Ishikawa (cell line): ENCODE data around the gene KIAA1614.

Experiments
- CEBPB ChIP-seq: IDR thresholded peaks from 2 replicates; pipeline ENCODE4 v1.6.1; 2012
- CREB1 ChIP-seq: IDR thresholded peaks from 2 replicates; pipeline ENCODE4 v1.6.1; 2012; ENCODE audit warnings: low read depth
- EGR1 ChIP-seq: IDR thresholded peaks from 2 replicates; pipeline ENCODE4 v1.6.1; 2012
- EP300 ChIP-seq: IDR thresholded peaks from 2 replicates; pipeline ENCODE4 v1.6.1; 2012; ENCODE audit warnings: borderline replicate concordance
- FOXM1 ChIP-seq: IDR thresholded peaks from 2 replicates; pipeline ENCODE4 v1.6.1; 2012; ENCODE audit warnings: low read depth, borderline replicate concordance
- MAX ChIP-seq: IDR thresholded peaks from 2 replicates; pipeline ENCODE4 v1.6.1; 2012
- NFIC ChIP-seq: IDR thresholded peaks from 2 replicates; pipeline ENCODE4 v1.6.1; 2012
- RAD21 ChIP-seq: IDR thresholded peaks from 2 replicates; pipeline ENCODE4 v1.6.1; 2012; ENCODE audit warnings: low read depth
- REST ChIP-seq: IDR thresholded peaks from 2 replicates; pipeline ENCODE4 v1.6.1; 2012; ENCODE audit warnings: low read depth, mild to moderate bottlenecking
- TAF1 ChIP-seq: IDR thresholded peaks from 2 replicates; pipeline ENCODE4 v1.6.1; 2012; ENCODE audit warnings: low read depth, mild to moderate bottlenecking
- TCF12 ChIP-seq: IDR thresholded peaks from 2 replicates; pipeline ENCODE4 v1.6.1; 2012; ENCODE audit warnings: low read depth
- TEAD4 ChIP-seq: IDR thresholded peaks from 2 replicates; pipeline ENCODE4 v1.6.1; 2012
- USF1 ChIP-seq: IDR thresholded peaks from 2 replicates; pipeline ENCODE4 v1.6.1; 2012
- YY1 ChIP-seq: IDR thresholded peaks from 2 replicates; pipeline ENCODE4 v1.6.1; 2012; ENCODE audit warnings: low read depth
- ZBTB7A ChIP-seq: IDR thresholded peaks from 2 replicates; pipeline ENCODE4 v1.6.1; 2012; ENCODE audit warnings: low read depth

Gene KIAA1614

DNA sequence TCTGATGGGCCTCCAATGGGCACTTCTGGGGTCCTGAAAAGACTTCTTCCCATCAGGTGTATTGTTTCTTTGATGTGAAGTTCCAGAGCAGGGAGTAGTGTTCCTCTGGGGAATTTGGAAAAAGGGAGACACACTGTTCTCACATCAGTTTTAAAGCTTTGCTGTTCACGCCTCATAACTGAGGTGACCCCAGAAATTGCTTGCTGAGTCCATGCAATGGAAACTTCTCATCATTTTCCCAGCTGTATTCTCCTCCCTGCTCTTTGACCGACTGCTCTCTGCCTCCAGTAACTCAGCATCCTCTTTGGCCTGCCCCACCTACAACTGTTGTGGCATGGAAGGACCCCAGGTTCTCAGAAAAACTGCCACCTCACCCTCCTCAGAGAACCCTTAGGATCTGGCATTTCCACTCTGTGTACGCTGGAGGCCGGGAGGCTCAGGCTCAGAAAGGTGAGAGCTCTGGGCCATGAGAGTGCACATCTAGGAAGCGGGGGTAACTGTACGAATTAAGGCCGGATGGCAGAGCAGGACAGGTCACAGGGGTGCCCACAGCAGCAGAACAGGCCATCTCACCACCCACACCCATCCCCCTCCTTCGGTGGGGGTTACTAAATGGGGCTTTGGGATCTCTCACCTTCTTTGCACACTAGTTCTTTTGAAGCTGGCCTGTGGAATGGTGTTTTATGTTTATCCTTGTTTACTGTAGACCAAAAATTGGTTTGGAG is 58.7 kb downstream of the KIAA1614 start:
- TF ChIP-seq ZBTB7A (no peak), REST (no peak), FOXM1 (no peak), TAF1 (no peak), YY1 (no peak), TCF12 (no peak), RAD21 (no peak), MAX (no peak), EP300 (no peak), TEAD4 (no peak), CEBPB (no peak), CREB1 (no peak), USF1 (no peak), EGR1 (no peak), NFIC (no peak)

- TF ChIP-seq CREB1 (no peak), ZBTB7A (no peak), EGR1 (no peak), EP300 (no peak), REST (no peak)
Measured at GRCh38 chr1:180973369-180973768, 60.7 kb downstream of the KIAA1614 start.

DNA sequence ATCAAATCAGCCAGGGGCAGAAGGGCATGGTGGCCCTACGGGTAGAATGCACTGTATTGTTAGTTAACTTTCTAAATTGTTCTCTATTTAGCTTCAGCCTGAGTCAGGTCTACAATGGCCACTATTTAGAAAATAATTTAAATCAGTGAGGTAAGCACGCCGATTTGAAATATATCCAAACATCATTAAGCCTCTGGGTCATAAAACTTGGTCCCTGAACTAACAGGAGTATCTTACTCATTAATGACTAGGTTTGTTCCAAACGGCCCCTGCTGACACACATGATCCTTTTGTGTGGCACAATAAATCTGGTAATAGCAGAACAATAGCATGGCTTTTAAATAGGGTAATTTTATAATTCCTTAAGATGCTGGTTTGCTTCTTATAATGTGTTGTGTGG is 61.5 kb downstream of the KIAA1614 start:
- TF ChIP-seq FOXM1, result no peak
- TF ChIP-seq TEAD4, result no peak
- no peak for TF ChIP-seq CEBPB
- TF ChIP-seq YY1, result no peak
- TF ChIP-seq RAD21, result no peak

GRCh38 chr1:180975551-180975950 is 62.9 kb downstream of the KIAA1614 start:
- TF ChIP-seq EP300 (no peak), TCF12 (no peak), CEBPB (no peak), TAF1 (no peak), ZBTB7A (no peak), FOXM1 (no peak), TEAD4 (no peak), NFIC (no peak), EGR1 (no peak), CREB1 (no peak), REST (no peak), RAD21 (no peak), USF1 (no peak), YY1 (no peak), MAX (no peak)

DNA sequence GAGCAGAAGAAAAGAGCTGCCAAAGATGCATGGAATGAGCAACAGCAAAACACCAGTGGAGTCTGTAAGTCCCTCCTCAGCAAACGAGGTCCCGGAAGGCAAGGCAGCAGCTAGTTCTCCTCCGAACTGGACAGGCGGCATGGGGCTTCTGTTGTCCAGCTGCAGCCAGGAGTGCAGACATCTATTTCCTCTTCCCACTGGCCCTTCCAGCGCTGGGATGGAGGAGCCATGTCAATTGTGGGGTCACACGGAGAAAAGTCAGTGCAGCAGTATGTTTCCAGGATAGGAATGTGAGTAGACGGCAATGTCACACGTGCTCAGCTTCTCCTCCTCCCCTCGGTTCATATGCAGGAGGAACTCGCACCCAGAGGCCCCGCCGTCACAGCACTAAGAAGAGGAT is 63.5 kb downstream of the KIAA1614 start:
- TF ChIP-seq TAF1 (no peak), RAD21 (no peak)
